Endodermal cell (in vitro differentiated cells): ENCODE results near the gene DNMBP. TPM values are rescaled to one million over a fixed set of nuclear protein-coding genes. Genes with fewer than 3 reads are reported as not detected.

Experiments
- DNase-seq: peaks from one replicate; pipeline ENCODE4 v3.0.0-alpha.2; 2017
- H3K27ac ChIP-seq: 2 replicates; pipeline ENCODE4 v1.5.1; 2013; ENCODE audit warnings: mild to moderate bottlenecking, low read depth, low read length, moderate library complexity
- H3K27me3 ChIP-seq: 2 replicates; pipeline ENCODE4 v1.6.1; 2013; ENCODE audit warnings: mild to moderate bottlenecking, low read length, moderate library complexity; ENCODE audit not compliant: insufficient read depth, control insufficient read depth, poor library complexity, severe bottlenecking
- H3K36me3 ChIP-seq: 2 replicates; pipeline ENCODE4 v1.7.0; 2013; ENCODE audit warnings: mild to moderate bottlenecking, low read length, moderate library complexity; ENCODE audit not compliant: control insufficient read depth, insufficient read depth
- H3K4me1 ChIP-seq: one replicate; pipeline ENCODE4 v1.7.0; 2013; ENCODE audit warnings: low read length; ENCODE audit not compliant: control insufficient read depth, insufficient read depth
- H3K4me3 ChIP-seq: 2 replicates; pipeline ENCODE4 v1.5.1; 2013; ENCODE audit warnings: mild to moderate bottlenecking, low read length, moderate library complexity
- H3K9ac ChIP-seq: 2 replicates; pipeline ENCODE4 v1.6.1; 2013; ENCODE audit warnings: mild to moderate bottlenecking, low read length, moderate library complexity; ENCODE audit not compliant: poor library complexity, severe bottlenecking; ENCODE audit errors: extremely low read depth
- H3K9me3 ChIP-seq: 2 replicates; pipeline ENCODE4 v1.6.1; 2013; ENCODE audit warnings: mild to moderate bottlenecking, low read length, moderate library complexity; ENCODE audit not compliant: control insufficient read depth
- H3K27ac Mint-ChIP-seq: 2 replicates; pipeline ENCODE4 v1.8.0; 2020; ENCODE audit warnings: mixed read lengths
- H3K27me3 Mint-ChIP-seq: 2 replicates; pipeline ENCODE4 v1.8.0; 2021; ENCODE audit warnings: mild to moderate bottlenecking, mixed read lengths; ENCODE audit not compliant: insufficient read depth
- H3K36me3 Mint-ChIP-seq: 2 replicates; pipeline ENCODE4 v1.8.0; 2020; ENCODE audit warnings: low read depth, mixed read lengths
- H3K4me1 Mint-ChIP-seq: 2 replicates; pipeline ENCODE4 v1.8.0; 2020; ENCODE audit warnings: mixed read lengths
- H3K4me3 Mint-ChIP-seq: 2 replicates; pipeline ENCODE4 v1.8.0; 2020; ENCODE audit warnings: mild to moderate bottlenecking, moderate library complexity, mixed read lengths
- H3K9me3 Mint-ChIP-seq: 2 replicates; pipeline ENCODE4 v1.8.0; 2020; ENCODE audit warnings: mild to moderate bottlenecking, mixed read lengths
- CTCF ChIP-seq: fragments of 200-600 bp; sonication (generic); conservative IDR thresholded peaks from 2 replicates; pipeline ENCODE4 v1.5.0; 2021; ENCODE audit warnings: antibody characterized with exemption, mild to moderate bottlenecking
- WGBS, 2 experiments: methylation state at CpG; one replicate each; pipeline versions ENCODE4 v1.1.5 to v1.1.7; 2013; ENCODE audit warnings: missing lambda C conversion rate in 2 of 2, mixed read lengths in 1 of 2; ENCODE audit not compliant: insufficient coverage in 1 of 2, insufficient read length in 1 of 2; 5-methylcytosine and 5-hydroxymethylcytosine counted together
- total RNA-seq, 2 donors: library from RNA; stranded (reverse); fragmentation: NEBNext Ultra II Directional in 1 of 2; extraction: Animal tissue kit (Norgen Biotek cat#: 25700) in 1 of 2; gene quantifications; 2 replicates in 1 of 2; 3 replicates in 1 of 2; pipeline ENCODE4 v1.2.1, GENCODE V29; 2021

The DNMBP gene
- total RNA-seq, 2 donors from 2014 or later: 45.4 to 85.4 TPM

- no peaks in the 10 kb centered on the region for H3K36me3 ChIP-seq
- no peak for TF ChIP-seq CTCF
- Mint-ChIP-seq H3K4me1 (peaks cover 3% of the 10 kb centered on the region), H3K36me3 (no peaks in the 10 kb centered on the region), H3K4me3 (no peak overlapping the region), H3K9me3 (peaks cover 7% of the 10 kb centered on the region), H3K27ac (no peak overlapping the region), H3K27me3 (peaks cover 9% of the 10 kb centered on the region)
- no peaks in the 10 kb centered on the region for H3K4me1 ChIP-seq
- H3K9me3 ChIP-seq: no peaks in the 10 kb centered on the region
- DNase-seq: peak; percentile 5
- WGBS, 2 experiments: 93% methylated on average over 2 to 8 of the region's 8 CpGs
- H3K9ac ChIP-seq: no peak overlapping the region
- H3K27ac ChIP-seq: no peak overlapping the region
- no peak overlapping the region for H3K4me3 ChIP-seq
- no peaks in the 10 kb centered on the region for H3K27me3 ChIP-seq
Measured at GRCh38 chr10:99860466-99860865, 149.3 kb downstream of the DNMBP start.

- Histone ChIP-seq H3K27me3 (no peaks in the 10 kb centered on the region), H3K36me3 (no peaks in the 10 kb centered on the region), H3K4me3 (no peak overlapping the region), H3K9ac (no peak overlapping the region), H3K9me3 (no peaks in the 10 kb centered on the region), H3K27ac (no peak overlapping the region), H3K4me1 (no peaks in the 10 kb centered on the region)
- TF ChIP-seq CTCF: peak; percentile 80
- no peak overlapping the region for H3K27ac Mint-ChIP-seq
- no peaks in the 10 kb centered on the region for H3K36me3 Mint-ChIP-seq
- peak; percentile 86 for DNase-seq
- H3K27me3 Mint-ChIP-seq: peaks cover 4% of the 10 kb centered on the region
- 35% methylated on average over 5 of the region's 5 CpGs; no CpG with 5 or more reads in 1 of the 2 experiments for WGBS, 2 experiments
- H3K4me3 Mint-ChIP-seq: no peak overlapping the region
- H3K4me1 Mint-ChIP-seq: peaks cover 3% of the 10 kb centered on the region
- H3K9me3 Mint-ChIP-seq: peaks cover 1% of the 10 kb centered on the region
Measured at GRCh38 chr10:99859585-99859984, 150.2 kb downstream of the DNMBP start.

GRCh38 chr10:99858849-99859248 is 150.9 kb downstream of the DNMBP start:
- H3K27ac ChIP-seq: no peak overlapping the region
- Mint-ChIP-seq H3K9me3 (no peaks in the 10 kb centered on the region), H3K4me1 (peaks cover 3% of the 10 kb centered on the region), H3K36me3 (no peaks in the 10 kb centered on the region), H3K27ac (no peak overlapping the region), H3K27me3 (peaks cover 4% of the 10 kb centered on the region), H3K4me3 (no peak overlapping the region)
- H3K9ac ChIP-seq: no peak overlapping the region
- H3K27me3 ChIP-seq: no peaks in the 10 kb centered on the region
- DNase-seq: peak; percentile 18
- no peak for TF ChIP-seq CTCF
- H3K36me3 ChIP-seq: no peaks in the 10 kb centered on the region
- H3K9me3 ChIP-seq: no peaks in the 10 kb centered on the region
- no peak overlapping the region for H3K4me3 ChIP-seq
- WGBS, 2 experiments: 88 to 92% methylated on average over 3 to 8 of the region's 8 CpGs
- no peaks in the 10 kb centered on the region for H3K4me1 ChIP-seq
